A673 (cell line): ENCODE results near the gene ATP6V1C2. TPM values are rescaled to one million over a fixed set of nuclear protein-coding genes. Genes with fewer than 3 reads are reported as not detected.

ENCODE experiments used
- BruUV-seq: library from RNA; stranded (reverse); fragments of 400-500 nt; replicated peaks from 2 replicates; lab custom pipeline; 2021; lab: Mats Ljungman, UMichigan
- CTCF ChIA-PET: fragments of 300-600 bp; sonication (Branson Sonifier 250); formaldehyde crosslinking; loops from one replicate; lab custom pipeline; 2022; ENCODE audit warnings: antibody characterized with exemption; lab: Charles Lee
- POLR2A ChIA-PET: fragments of 300-600 bp; sonication (Branson Sonifier 250); formaldehyde crosslinking; loops from one replicate; lab custom pipeline; 2022; ENCODE audit warnings: antibody characterized with exemption; ENCODE audit not compliant: low non-redundant PET; lab: Charles Lee
- DNase-seq: peaks from one replicate; pipeline ENCODE4 v3.0.0-alpha.2; 2015; ENCODE audit warnings: low spot score
- H3K27ac ChIP-seq: fragments of 200-600 bp; sonication (generic); 2 replicates; pipeline ENCODE4 v1.5.1; 2016; ENCODE audit warnings: mixed run types, low read depth, mild to moderate bottlenecking, mixed read lengths, antibody characterized with exemption, low read length; ENCODE audit not compliant: poor library complexity, severe bottlenecking
- H3K27me3 ChIP-seq: fragments of 200-600 bp; sonication (generic); replicated peaks from 2 replicates; pipeline ENCODE4 v1.6.1; 2017; ENCODE audit warnings: mixed run types, low read depth, mild to moderate bottlenecking, mixed read lengths, antibody characterized with exemption, low read length; ENCODE audit not compliant: insufficient read depth, poor library complexity
- H3K36me3 ChIP-seq: fragments of 200-600 bp; sonication (generic); 2 replicates; pipeline ENCODE4 v1.6.1; 2016; ENCODE audit warnings: mixed run types, mild to moderate bottlenecking, mixed read lengths, antibody characterized with exemption, low read length; ENCODE audit not compliant: insufficient read depth, poor library complexity, severe bottlenecking
- H3K4me1 ChIP-seq: fragments of 200-600 bp; sonication (generic); 2 replicates; pipeline ENCODE4 v1.6.1; 2017; ENCODE audit warnings: mixed run types, mild to moderate bottlenecking, mixed read lengths, antibody characterized with exemption, low read length; ENCODE audit not compliant: insufficient read depth, poor library complexity, severe bottlenecking
- H3K4me3 ChIP-seq: fragments of 200-600 bp; sonication (generic); 2 replicates; pipeline ENCODE4 v1.5.1; 2016; ENCODE audit warnings: low read depth, mixed run types, mild to moderate bottlenecking, mixed read lengths, low read length; ENCODE audit not compliant: poor library complexity, severe bottlenecking
- H3K9me3 ChIP-seq: fragments of 200-600 bp; sonication (generic); 2 replicates; pipeline ENCODE4 v1.6.1; 2016; ENCODE audit warnings: mixed run types, low read depth, mild to moderate bottlenecking, mixed read lengths, antibody characterized with exemption, low read length; ENCODE audit not compliant: poor library complexity, severe bottlenecking
- EZH2 ChIP-seq: fragments of 200-600 bp; sonication (generic); IDR thresholded peaks from 2 replicates; pipeline ENCODE4 v1.6.1; 2017; ENCODE audit warnings: borderline replicate concordance, low read depth, mild to moderate bottlenecking, mixed read lengths, antibody characterized with exemption, low read length; ENCODE audit not compliant: poor library complexity, severe bottlenecking
- intact Hi-C: fragments of 100-400 bp; cut with micrococcal nuclease; formaldehyde crosslinking; loops from one replicate; pipeline ENCODE4 v1.10.0; 2022; ENCODE audit not compliant: unreplicated experiment
- total RNA-seq: library from RNA; stranded (reverse); gene quantifications from 2 replicates; pipeline ENCODE4 v1.2.3, GENCODE V29; 2021
- TF ChIP-seq, protein P1 (sequence below): fragments of 300-800, 200-600 bp; sonication (generic); conservative IDR thresholded peaks from 2 replicates; pipeline ENCODE4 v1.5.1; 2017; ENCODE audit warnings: low read depth, mild to moderate bottlenecking, antibody characterized with exemption, low read length, moderate library complexity, mixed read lengths

ATP6V1C2 gene
- total RNA-seq, 1 experiment from 2014 or later = not detected

DNA sequence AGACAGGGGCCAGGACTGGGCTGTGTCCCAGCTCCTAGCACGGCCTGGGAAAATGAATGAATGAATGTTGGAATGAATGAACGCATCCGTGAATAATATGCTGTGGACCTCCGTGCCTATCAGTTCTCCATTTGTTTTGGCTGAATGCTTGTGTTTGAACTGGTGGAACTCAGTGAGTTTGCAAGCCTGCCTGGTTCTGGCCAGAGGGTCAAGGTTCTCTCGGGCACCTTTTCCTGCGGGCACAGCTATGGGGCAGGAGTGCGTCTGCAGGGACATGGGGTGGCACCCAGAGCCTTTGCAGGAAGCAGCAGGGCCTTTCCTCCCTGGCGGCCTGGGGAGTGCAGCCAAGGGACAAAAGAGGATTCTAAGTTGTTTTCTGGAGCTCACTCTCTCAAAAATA, 108.8 kb downstream of the ATP6V1C2 start:
- Histone ChIP-seq H3K9me3 (no peaks in the 10 kb centered on the region), H3K27me3 (peaks cover 5% of the 10 kb centered on the region), H3K36me3 (no peaks in the 10 kb centered on the region), H3K27ac (no peak overlapping the region), H3K4me3 (no peak overlapping the region), H3K4me1 (no peaks in the 10 kb centered on the region)
- no peak for TF ChIP-seq EZH2
- TF ChIP-seq, protein P1, sequence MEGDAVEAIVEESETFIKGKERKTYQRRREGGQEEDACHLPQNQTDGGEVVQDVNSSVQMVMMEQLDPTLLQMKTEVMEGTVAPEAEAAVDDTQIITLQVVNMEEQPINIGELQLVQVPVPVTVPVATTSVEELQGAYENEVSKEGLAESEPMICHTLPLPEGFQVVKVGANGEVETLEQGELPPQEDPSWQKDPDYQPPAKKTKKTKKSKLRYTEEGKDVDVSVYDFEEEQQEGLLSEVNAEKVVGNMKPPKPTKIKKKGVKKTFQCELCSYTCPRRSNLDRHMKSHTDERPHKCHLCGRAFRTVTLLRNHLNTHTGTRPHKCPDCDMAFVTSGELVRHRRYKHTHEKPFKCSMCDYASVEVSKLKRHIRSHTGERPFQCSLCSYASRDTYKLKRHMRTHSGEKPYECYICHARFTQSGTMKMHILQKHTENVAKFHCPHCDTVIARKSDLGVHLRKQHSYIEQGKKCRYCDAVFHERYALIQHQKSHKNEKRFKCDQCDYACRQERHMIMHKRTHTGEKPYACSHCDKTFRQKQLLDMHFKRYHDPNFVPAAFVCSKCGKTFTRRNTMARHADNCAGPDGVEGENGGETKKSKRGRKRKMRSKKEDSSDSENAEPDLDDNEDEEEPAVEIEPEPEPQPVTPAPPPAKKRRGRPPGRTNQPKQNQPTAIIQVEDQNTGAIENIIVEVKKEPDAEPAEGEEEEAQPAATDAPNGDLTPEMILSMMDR = no peak
- DNase-seq = no peak
- ChIA-PET CTCF (no interaction called here), POLR2A (no interaction called here)
- intact Hi-C loops = loop anchor here (5.0 to 10.0 kb wide), 2 partner anchors 82 to 615 kb away; partner anchors contain the start of gene KCNF1
- BruUV-seq = no TSS peak

DNA sequence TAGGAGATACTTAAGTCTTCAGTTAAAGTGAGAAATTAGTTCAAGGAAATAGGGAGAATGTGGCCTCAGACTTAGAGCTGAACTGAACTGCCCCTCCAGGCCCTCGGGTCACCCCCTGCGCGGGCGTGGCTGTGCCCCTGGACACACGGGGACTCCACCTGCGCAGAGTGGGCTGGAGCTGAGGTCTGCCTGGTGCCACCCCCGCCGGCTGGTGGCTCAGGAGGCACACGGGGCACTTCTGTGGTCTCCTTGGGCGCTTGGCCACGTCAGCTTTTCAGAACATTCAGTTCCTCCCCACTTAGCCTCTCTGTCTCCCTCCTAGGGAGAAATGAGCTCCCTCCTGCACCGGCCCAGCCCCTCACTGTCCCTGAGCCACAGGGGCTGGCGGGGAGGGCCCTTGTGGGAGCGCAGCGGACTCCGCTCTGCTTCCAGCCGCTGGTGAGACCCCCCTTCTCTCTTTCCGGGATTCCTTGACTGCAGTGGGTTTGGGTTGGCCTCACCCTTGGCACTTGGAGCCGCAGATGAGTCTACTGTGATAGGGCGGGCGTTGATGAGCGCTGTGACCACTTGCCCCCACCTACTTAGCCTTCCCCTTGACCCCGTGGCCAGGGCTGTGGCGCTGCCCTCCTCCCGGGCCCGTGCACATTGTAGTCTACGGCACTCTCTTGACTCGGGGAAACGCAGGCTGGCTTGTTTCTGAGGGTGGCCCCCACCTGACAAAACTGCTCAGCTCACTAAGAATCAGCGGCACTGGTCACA, 109.4 kb downstream of the ATP6V1C2 start:
- peaks cover 5% of the 10 kb centered on the region for H3K27me3 ChIP-seq
- no peak overlapping the region for H3K27ac ChIP-seq
- no peaks in the 10 kb centered on the region for H3K36me3 ChIP-seq
- no peaks in the 10 kb centered on the region for H3K4me1 ChIP-seq
- no peaks in the 10 kb centered on the region for H3K9me3 ChIP-seq
- ChIA-PET POLR2A (no interaction called here), CTCF (no interaction called here)
- no peak for DNase-seq
- no TSS peak for BruUV-seq
- H3K4me3 ChIP-seq = no peak overlapping the region
- intact Hi-C loops = loop anchor here (5.0 to 10.0 kb wide), 2 partner anchors 81 to 614 kb away; partner anchors contain the start of gene KCNF1
- no peak for TF ChIP-seq EZH2
- TF ChIP-seq, protein P1 = no peak

DNA sequence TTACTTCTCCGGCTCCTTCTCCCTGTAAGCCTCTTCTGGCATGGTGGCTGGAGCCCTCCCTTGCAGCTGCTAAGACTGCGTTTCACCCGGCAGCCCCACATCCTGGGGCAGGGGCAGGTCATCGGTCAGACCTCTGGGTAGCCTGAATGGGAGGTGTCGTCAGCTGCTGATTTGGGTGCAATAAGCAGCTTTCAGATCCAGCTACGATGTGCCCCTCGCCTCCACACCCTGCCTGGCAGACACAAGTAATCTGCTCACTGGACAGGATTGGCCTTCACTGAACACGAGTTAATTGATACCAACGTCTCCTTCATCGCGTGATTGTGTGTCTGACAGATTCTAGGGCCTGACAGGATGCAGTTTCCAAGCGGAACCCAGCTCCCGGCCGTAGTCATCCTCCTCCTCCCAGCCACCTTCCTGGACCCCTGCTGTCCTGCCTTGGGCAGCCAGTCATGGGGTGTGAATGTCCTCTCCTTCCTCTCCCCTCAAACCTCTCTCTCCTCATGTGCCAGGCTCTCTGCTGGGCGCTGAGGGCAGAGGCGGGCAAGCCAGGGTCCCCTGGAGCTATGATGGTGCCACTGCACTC, 110.1 kb downstream of the ATP6V1C2 start:
- no peak for TF ChIP-seq EZH2
- TF ChIP-seq, protein P1 = no peak
- H3K4me3 ChIP-seq = no peak overlapping the region
- intact Hi-C loops = loop anchor here (5.0 to 10.0 kb wide), 2 partner anchors 81 to 613 kb away; partner anchors contain the start of gene KCNF1
- H3K27me3 ChIP-seq = peaks cover 2% of the 10 kb centered on the region
- CTCF ChIA-PET = interaction anchor here (1.2 to 1.7 kb wide), 3 partner anchors 83 to 301 kb away, joined by 4 to 35 read pairs (median 21); a partner anchor contains a TSS
- H3K4me1 ChIP-seq = no peaks in the 10 kb centered on the region
- BruUV-seq = no TSS peak
- DNase-seq = no peak
- no peak overlapping the region for H3K27ac ChIP-seq
- POLR2A ChIA-PET = no interaction called here
- H3K36me3 ChIP-seq = no peaks in the 10 kb centered on the region
- no peaks in the 10 kb centered on the region for H3K9me3 ChIP-seq
